WTC11 (cell line): Measurements from ENCODE around the gene UGT1A10.

ENCODE experiments used
- CTCF ChIP-seq: fragments of 200-600 bp; IDR thresholded peaks from 2 replicates; pipeline ENCODE4 v1.8.0; 2022; ENCODE audit warnings: antibody characterized with exemption
- ESRRA ChIP-seq: sonication (generic); formaldehyde crosslinking; IDR thresholded peaks from 2 replicates; pipeline ENCODE4 v1.8.1; 2022; ENCODE audit warnings: mild to moderate bottlenecking, missing genetic modification reagents, borderline replicate concordance
- GRHL2 ChIP-seq: fragments of 250-450 bp; sonication (Bioruptor Pico); IDR thresholded peaks from 2 replicates; pipeline ENCODE4 v1.8.0; 2022; ENCODE audit warnings: mild to moderate bottlenecking, moderate library complexity; ENCODE audit not compliant: insufficient replicate concordance, severe bottlenecking
- MAX ChIP-seq: sonication (generic); formaldehyde crosslinking; IDR thresholded peaks from 2 replicates; pipeline ENCODE4 v1.8.0; 2022; ENCODE audit warnings: mild to moderate bottlenecking, missing genetic modification reagents
- MXD4 ChIP-seq: fragments of 250-450 bp; sonication (Bioruptor Pico); IDR thresholded peaks from 2 replicates; pipeline ENCODE4 v1.8.0; 2021; ENCODE audit warnings: mild to moderate bottlenecking, moderate library complexity, borderline replicate concordance
- NFYB ChIP-seq: sonication (generic); formaldehyde crosslinking; conservative IDR thresholded peaks from 2 replicates; pipeline ENCODE4 v1.8.0; 2022; ENCODE audit warnings: low read depth, missing genetic modification reagents
- NR1H2 ChIP-seq: sonication (generic); formaldehyde crosslinking; IDR thresholded peaks from 2 replicates; pipeline ENCODE4 v1.9.0; 2021; ENCODE audit warnings: mild to moderate bottlenecking, moderate library complexity, missing genetic modification reagents
- SP1 ChIP-seq: sonication (generic); formaldehyde crosslinking; conservative IDR thresholded peaks from 2 replicates; pipeline ENCODE4 v1.8.1; 2022; ENCODE audit warnings: missing genetic modification reagents
- USF2 ChIP-seq: sonication (generic); formaldehyde crosslinking; IDR thresholded peaks from 2 replicates; pipeline ENCODE4 v1.8.1; 2023; ENCODE audit warnings: mild to moderate bottlenecking, missing genetic modification reagents, moderate library complexity
- ZNF121 ChIP-seq: sonication (generic); formaldehyde crosslinking; IDR thresholded peaks from 2 replicates; pipeline ENCODE4 v1.8.0; 2023; ENCODE audit warnings: missing genetic modification reagents
- ZNF232 ChIP-seq: sonication (generic); formaldehyde crosslinking; IDR thresholded peaks from 2 replicates; pipeline ENCODE4 v1.8.0; 2022; ENCODE audit warnings: mild to moderate bottlenecking, missing genetic modification reagents
- TF ChIP-seq, protein P1 (sequence below): sonication (generic); formaldehyde crosslinking; conservative IDR thresholded peaks from 2 replicates; pipeline ENCODE4 v1.8.1; 2023; ENCODE audit warnings: mild to moderate bottlenecking, low read depth, missing genetic modification reagents, moderate library complexity
- TF ChIP-seq, protein P2 (sequence below): sonication (generic); formaldehyde crosslinking; IDR thresholded peaks from 2 replicates; pipeline ENCODE4 v1.8.0; 2023; ENCODE audit warnings: missing genetic modification reagents, mild to moderate bottlenecking, borderline replicate concordance

GRCh38 chr2:233700028-233700635 lies 63.9 kb downstream of the UGT1A10 start:
- TF ChIP-seq CTCF (no peak), USF2 (no peak), NR1H2 (CRISPR knock-in tag) (no peak), NFYB (CRISPR knock-in tag) (no peak), MXD4 (CRISPR knock-in tag) (no peak), SP1 (CRISPR knock-in tag) (no peak), ESRRA (CRISPR knock-in tag) (no peak), MAX (CRISPR knock-in tag) (no peak), GRHL2 (no peak), ZNF232 (no peak), ZNF121 (CRISPR knock-in tag) (no peak)
- TF ChIP-seq, protein P1, sequence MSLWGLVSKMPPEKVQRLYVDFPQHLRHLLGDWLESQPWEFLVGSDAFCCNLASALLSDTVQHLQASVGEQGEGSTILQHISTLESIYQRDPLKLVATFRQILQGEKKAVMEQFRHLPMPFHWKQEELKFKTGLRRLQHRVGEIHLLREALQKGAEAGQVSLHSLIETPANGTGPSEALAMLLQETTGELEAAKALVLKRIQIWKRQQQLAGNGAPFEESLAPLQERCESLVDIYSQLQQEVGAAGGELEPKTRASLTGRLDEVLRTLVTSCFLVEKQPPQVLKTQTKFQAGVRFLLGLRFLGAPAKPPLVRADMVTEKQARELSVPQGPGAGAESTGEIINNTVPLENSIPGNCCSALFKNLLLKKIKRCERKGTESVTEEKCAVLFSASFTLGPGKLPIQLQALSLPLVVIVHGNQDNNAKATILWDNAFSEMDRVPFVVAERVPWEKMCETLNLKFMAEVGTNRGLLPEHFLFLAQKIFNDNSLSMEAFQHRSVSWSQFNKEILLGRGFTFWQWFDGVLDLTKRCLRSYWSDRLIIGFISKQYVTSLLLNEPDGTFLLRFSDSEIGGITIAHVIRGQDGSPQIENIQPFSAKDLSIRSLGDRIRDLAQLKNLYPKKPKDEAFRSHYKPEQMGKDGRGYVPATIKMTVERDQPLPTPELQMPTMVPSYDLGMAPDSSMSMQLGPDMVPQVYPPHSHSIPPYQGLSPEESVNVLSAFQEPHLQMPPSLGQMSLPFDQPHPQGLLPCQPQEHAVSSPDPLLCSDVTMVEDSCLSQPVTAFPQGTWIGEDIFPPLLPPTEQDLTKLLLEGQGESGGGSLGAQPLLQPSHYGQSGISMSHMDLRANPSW (CRISPR knock-in tag), result no peak
- TF ChIP-seq, protein P2, sequence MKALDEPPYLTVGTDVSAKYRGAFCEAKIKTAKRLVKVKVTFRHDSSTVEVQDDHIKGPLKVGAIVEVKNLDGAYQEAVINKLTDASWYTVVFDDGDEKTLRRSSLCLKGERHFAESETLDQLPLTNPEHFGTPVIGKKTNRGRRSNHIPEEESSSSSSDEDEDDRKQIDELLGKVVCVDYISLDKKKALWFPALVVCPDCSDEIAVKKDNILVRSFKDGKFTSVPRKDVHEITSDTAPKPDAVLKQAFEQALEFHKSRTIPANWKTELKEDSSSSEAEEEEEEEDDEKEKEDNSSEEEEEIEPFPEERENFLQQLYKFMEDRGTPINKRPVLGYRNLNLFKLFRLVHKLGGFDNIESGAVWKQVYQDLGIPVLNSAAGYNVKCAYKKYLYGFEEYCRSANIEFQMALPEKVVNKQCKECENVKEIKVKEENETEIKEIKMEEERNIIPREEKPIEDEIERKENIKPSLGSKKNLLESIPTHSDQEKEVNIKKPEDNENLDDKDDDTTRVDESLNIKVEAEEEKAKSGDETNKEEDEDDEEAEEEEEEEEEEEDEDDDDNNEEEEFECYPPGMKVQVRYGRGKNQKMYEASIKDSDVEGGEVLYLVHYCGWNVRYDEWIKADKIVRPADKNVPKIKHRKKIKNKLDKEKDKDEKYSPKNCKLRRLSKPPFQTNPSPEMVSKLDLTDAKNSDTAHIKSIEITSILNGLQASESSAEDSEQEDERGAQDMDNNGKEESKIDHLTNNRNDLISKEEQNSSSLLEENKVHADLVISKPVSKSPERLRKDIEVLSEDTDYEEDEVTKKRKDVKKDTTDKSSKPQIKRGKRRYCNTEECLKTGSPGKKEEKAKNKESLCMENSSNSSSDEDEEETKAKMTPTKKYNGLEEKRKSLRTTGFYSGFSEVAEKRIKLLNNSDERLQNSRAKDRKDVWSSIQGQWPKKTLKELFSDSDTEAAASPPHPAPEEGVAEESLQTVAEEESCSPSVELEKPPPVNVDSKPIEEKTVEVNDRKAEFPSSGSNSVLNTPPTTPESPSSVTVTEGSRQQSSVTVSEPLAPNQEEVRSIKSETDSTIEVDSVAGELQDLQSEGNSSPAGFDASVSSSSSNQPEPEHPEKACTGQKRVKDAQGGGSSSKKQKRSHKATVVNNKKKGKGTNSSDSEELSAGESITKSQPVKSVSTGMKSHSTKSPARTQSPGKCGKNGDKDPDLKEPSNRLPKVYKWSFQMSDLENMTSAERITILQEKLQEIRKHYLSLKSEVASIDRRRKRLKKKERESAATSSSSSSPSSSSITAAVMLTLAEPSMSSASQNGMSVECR (CRISPR knock-in tag), result no peak
